IMR-90 (cell line): ENCODE measurements around the gene MUC20. TPM values are rescaled to one million over a fixed set of nuclear protein-coding genes. Genes with fewer than 3 reads are reported as not detected.

Experiments
- ATAC-seq: fragments of 200-7000 bp; cut with Tn5 transposase; 2 replicates; pipeline ENCODE4 v1.9.1; 2020; ENCODE audit warnings: low read depth, mild to moderate bottlenecking, moderate library complexity
- BruUV-seq: library from RNA; stranded (reverse); fragments of 400-500 nt; replicated peaks from 2 replicates; lab custom pipeline; 2021; lab: Mats Ljungman, UMichigan
- CTCF ChIA-PET: fragments of 300-600 bp; formaldehyde crosslinking; extraction: SDS; loops from one replicate; lab custom pipeline; 2021; ENCODE audit warnings: antibody characterized with exemption; lab: Yijun Ruan, JAX
- POLR2A ChIA-PET: fragments of 300-600 bp; sonication (Branson Sonifier 250); formaldehyde crosslinking; loops from one replicate; lab custom pipeline; 2022; ENCODE audit warnings: antibody characterized with exemption; ENCODE audit not compliant: unreplicated experiment; lab: Charles Lee
- DNase-seq: peaks from one replicate; pipeline ENCODE4 v3.0.0; 2013
- H2AFZ ChIP-seq: replicated peaks from 2 replicates; pipeline ENCODE3; 2013; ENCODE audit warnings: low read length, mild to moderate bottlenecking; ENCODE audit not compliant: poor library complexity
- H2AK5ac ChIP-seq: 2 replicates; pipeline ENCODE4 v1.6.1; 2013; ENCODE audit warnings: low read depth, low read length, inconsistent platforms
- H2AK9ac ChIP-seq: replicated peaks from 2 replicates; pipeline ENCODE3; 2013; ENCODE audit warnings: mild to moderate bottlenecking, low read depth, low read length, moderate library complexity; ENCODE audit not compliant: poor library complexity
- H2BK120ac ChIP-seq: 2 replicates; pipeline ENCODE4 v1.6.1; 2013; ENCODE audit warnings: low read depth, low read length, inconsistent platforms
- H2BK15ac ChIP-seq: 3 replicates; pipeline ENCODE4 v1.6.1; 2013; ENCODE audit warnings: low read depth, low read length, inconsistent platforms
- H2BK20ac ChIP-seq: 2 replicates; pipeline ENCODE4 v1.6.1; 2013; ENCODE audit warnings: low read depth, mild to moderate bottlenecking, inconsistent platforms, low read length, moderate library complexity
- H2BK5ac ChIP-seq: 2 replicates; pipeline ENCODE4 v1.6.1; 2013; ENCODE audit warnings: mild to moderate bottlenecking, low read depth, low read length, inconsistent platforms; ENCODE audit not compliant: poor library complexity, severe bottlenecking
- H3K14ac ChIP-seq: replicated peaks from 2 replicates; pipeline ENCODE4 v1.6.1; 2013; ENCODE audit warnings: low read depth, low read length, inconsistent platforms
- H3K18ac ChIP-seq: 2 replicates; pipeline ENCODE4 v1.6.1; 2013; ENCODE audit warnings: low read depth, low read length, control low read depth
- H3K23ac ChIP-seq: 2 replicates; pipeline ENCODE4 v1.6.1; 2013; ENCODE audit warnings: low read depth, low read length, inconsistent platforms
- H3K27ac ChIP-seq: 2 replicates; pipeline ENCODE4 v1.5.1; 2013; ENCODE audit warnings: mild to moderate bottlenecking, control low read depth, low read length; ENCODE audit not compliant: insufficient read depth
- H3K27me3 ChIP-seq: 2 replicates; pipeline ENCODE4 v1.6.1; 2013; ENCODE audit warnings: low read length; ENCODE audit not compliant: control insufficient read depth, insufficient read depth
- H3K36me3 ChIP-seq: 2 replicates; pipeline ENCODE4 v1.6.1; 2013; ENCODE audit warnings: low read length, mixed read lengths; ENCODE audit not compliant: control insufficient read depth, insufficient read depth
- H3K4ac ChIP-seq: 2 replicates; pipeline ENCODE4 v1.6.1; 2013; ENCODE audit warnings: low read depth, low read length, inconsistent platforms
- H3K4me1 ChIP-seq: 2 replicates; pipeline ENCODE4 v1.6.1; 2013; ENCODE audit warnings: low read length, mixed read lengths; ENCODE audit not compliant: control insufficient read depth, insufficient read depth
- H3K4me2 ChIP-seq: 2 replicates; pipeline ENCODE4 v1.6.1; 2013; ENCODE audit warnings: low read depth, mild to moderate bottlenecking, control low read depth, low read length, moderate library complexity
- H3K4me3 ChIP-seq: 2 replicates; pipeline ENCODE4 v1.5.1; 2013; ENCODE audit warnings: low read depth, mild to moderate bottlenecking, control low read depth, low read length, moderate library complexity; ENCODE audit not compliant: insufficient read depth
- H3K56ac ChIP-seq: 2 replicates; pipeline ENCODE4 v1.6.1; 2013; ENCODE audit warnings: low read length, inconsistent platforms; ENCODE audit not compliant: insufficient read depth; ENCODE audit errors: extremely low read depth
- H3K79me1 ChIP-seq, 2 experiments: 2 replicates each; pipeline ENCODE4 v1.6.1; 2013; ENCODE audit warnings: low read length in 2 of 2, inconsistent platforms in 1 of 2, low read depth in 1 of 2
- H3K9ac ChIP-seq: 2 replicates; pipeline ENCODE4 v1.6.1; 2013; ENCODE audit warnings: low read depth, low read length, control low read depth
- H3K9me1 ChIP-seq: 2 replicates; pipeline ENCODE4 v1.6.1; 2013; ENCODE audit warnings: low read length, inconsistent platforms; ENCODE audit not compliant: insufficient read depth
- H3K9me3 ChIP-seq: 2 replicates; pipeline ENCODE4 v1.6.1; 2013; ENCODE audit warnings: low read length; ENCODE audit not compliant: control insufficient read depth, insufficient read depth
- H4K20me1 ChIP-seq: 2 replicates; pipeline ENCODE4 v1.6.1; 2013; ENCODE audit warnings: low read length, inconsistent platforms; ENCODE audit not compliant: insufficient read depth
- H4K5ac ChIP-seq: 2 replicates; pipeline ENCODE4 v1.6.1; 2013; ENCODE audit warnings: mild to moderate bottlenecking, low read depth, low read length, control low read depth
- H4K8ac ChIP-seq, 2 experiments: 2 replicates each; pipeline ENCODE4 v1.6.1; 2013; ENCODE audit warnings: low read depth in 2 of 2, low read length in 2 of 2, control low read depth in 1 of 2, inconsistent platforms in 1 of 2
- H4K91ac ChIP-seq: 2 replicates; pipeline ENCODE4 v1.6.1; 2013; ENCODE audit warnings: low read depth, low read length, inconsistent platforms; ENCODE audit not compliant: insufficient read depth
- BHLHE40 ChIP-seq: fragments of 150-350 bp; IDR thresholded peaks from 2 replicates; pipeline ENCODE4 v1.6.1; 2016; ENCODE audit warnings: mild to moderate bottlenecking, low read depth, low read length
- CEBPB ChIP-seq: IDR thresholded peaks from 2 replicates; pipeline ENCODE4 v1.6.1; 2012; ENCODE audit warnings: low read depth, low read length, improper control_type of control experiment
- CHD1 ChIP-seq: IDR thresholded peaks from 2 replicates; pipeline ENCODE4 v1.6.1; 2012; ENCODE audit warnings: low read depth, low read length, improper control_type of control experiment
- CTCF ChIP-seq: conservative IDR thresholded peaks from 2 replicates; pipeline ENCODE4 v1.5.1; 2012; ENCODE audit warnings: mild to moderate bottlenecking, low read depth, low read length, improper control_type of control experiment
- FOS ChIP-seq: fragments of 150-350 bp; IDR thresholded peaks from 2 replicates; pipeline ENCODE4 v1.6.1; 2016; ENCODE audit warnings: low read depth, low read length
- MAFK ChIP-seq: IDR thresholded peaks from 2 replicates; pipeline ENCODE4 v1.6.1; 2012; ENCODE audit warnings: low read depth, low read length, improper control_type of control experiment
- MAZ ChIP-seq: IDR thresholded peaks from 2 replicates; pipeline ENCODE4 v1.6.1; 2012; ENCODE audit warnings: low read depth, mild to moderate bottlenecking, low read length, improper control_type of control experiment, moderate library complexity, borderline replicate concordance
- MXI1 ChIP-seq: IDR thresholded peaks from 2 replicates; pipeline ENCODE4 v1.6.1; 2012; ENCODE audit warnings: low read depth, mild to moderate bottlenecking, low read length, moderate library complexity, borderline replicate concordance
- NFE2L2 ChIP-seq: fragments of 150-350 bp; IDR thresholded peaks from 2 replicates; pipeline ENCODE4 v1.6.1; 2016; ENCODE audit warnings: low read depth, mild to moderate bottlenecking, low read length
- POLR2A ChIP-seq: IDR thresholded peaks from 2 replicates; pipeline ENCODE4 v1.6.1; 2012; ENCODE audit warnings: mild to moderate bottlenecking, low read depth, low read length
- RAD21 ChIP-seq: IDR thresholded peaks from 2 replicates; pipeline ENCODE4 v1.6.1; 2012; ENCODE audit warnings: low read length, improper control_type of control experiment
- RCOR1 ChIP-seq: IDR thresholded peaks from 2 replicates; pipeline ENCODE4 v1.6.1; 2012; ENCODE audit warnings: mild to moderate bottlenecking, low read length, improper control_type of control experiment; ENCODE audit not compliant: insufficient replicate concordance
- RFX5 ChIP-seq: IDR thresholded peaks from 2 replicates; pipeline ENCODE4 v1.8.0; 2012; ENCODE audit warnings: low read depth, mild to moderate bottlenecking, low read length, moderate library complexity
- SMC3 ChIP-seq: fragments of 150-350 bp; IDR thresholded peaks from 2 replicates; pipeline ENCODE4 v1.6.1; 2016; ENCODE audit warnings: low read depth, mild to moderate bottlenecking, antibody characterized with exemption, low read length, moderate library complexity
- WGBS, 2 experiments: methylation state at CpG; one replicate each; pipeline versions ENCODE4 v1.1.5 to v1.1.7; 2013; ENCODE audit warnings: missing lambda C conversion rate in 2 of 2; ENCODE audit not compliant: insufficient read length in 1 of 2; ENCODE audit errors: extremely low coverage in 2 of 2; 5-methylcytosine and 5-hydroxymethylcytosine counted together
- dilution Hi-C: fragments of 300-500 bp; cut with HindIII; formaldehyde crosslinking; loops from one replicate; pipeline ENCODE4 v1.14.3; 2018; ENCODE audit warnings: low sequenced_read_pairs; ENCODE audit not compliant: unreplicated experiment
- in situ Hi-C: fragments of 300-500 bp; cut with MboI; formaldehyde crosslinking; loops from 3 replicates; pipeline ENCODE4 v1.14.3; 2019; ENCODE audit warnings: low sequenced_read_pairs, inconsistent platforms, mixed read lengths
- intact Hi-C: fragments of 100-400 bp; cut with micrococcal nuclease; formaldehyde crosslinking; loops from 2 replicates; pipeline ENCODE4 v1.10.0; 2022
- polyA plus RNA-seq, 3 experiments: library from polyadenylated mRNA; depleted of rRNA; stranded (reverse); fragments of >200 nt; gene quantifications; 2 replicates each; pipeline ENCODE4 v1.2.3, GENCODE V29; 2012; ENCODE audit warnings: low replicate concordance in 1 of 3
- total RNA-seq: library from RNA; depleted of rRNA; stranded (reverse); fragments of >200 nt; gene quantifications from 2 replicates; pipeline ENCODE4 v1.2.3, GENCODE V29; 2012
- TF ChIP-seq, protein P1 (sequence below): fragments of 150-350 bp; IDR thresholded peaks from 2 replicates; pipeline ENCODE4 v1.6.1; 2016; ENCODE audit warnings: low read depth, mild to moderate bottlenecking, low read length, moderate library complexity, borderline replicate concordance
- TF ChIP-seq, protein P2 (sequence below): fragments of 150-350 bp; IDR thresholded peaks from 2 replicates; pipeline ENCODE4 v1.6.1; 2017; ENCODE audit warnings: mild to moderate bottlenecking, antibody characterized with exemption, low read length, low read depth

MUC20 gene
- total and polyA plus RNA-seq, 2 of the 4 experiments (the other 2 are of a cell fraction), result 0.12 TPM; not detected in 1

GRCh38 chr3:195739561-195740111 lies 18.9 kb downstream of the MUC20 start:
- no peak overlapping the region for H4K5ac ChIP-seq
- H3K9me3 ChIP-seq, result no peaks in the 10 kb centered on the region
- H2BK120ac ChIP-seq, result no peak overlapping the region
- CTCF ChIA-PET, result no interaction called here
- POLR2A ChIA-PET, result no interaction called here
- H3K4ac ChIP-seq, result no peak overlapping the region
- no peak overlapping the region for H3K18ac ChIP-seq
- in situ Hi-C loops, result no loop called here
- H3K14ac ChIP-seq, result no peak overlapping the region
- H2AK5ac ChIP-seq, result no peak overlapping the region
- no peaks in the 10 kb centered on the region for H4K20me1 ChIP-seq
- H3K27me3 ChIP-seq, result peaks cover 53% of the 10 kb centered on the region
- H3K4me2 ChIP-seq, result no peak overlapping the region
- H3K36me3 ChIP-seq, result no peaks in the 10 kb centered on the region
- no peak overlapping the region for H3K56ac ChIP-seq
- no peak overlapping the region for H3K9ac ChIP-seq
- no peak overlapping the region for H3K27ac ChIP-seq
- no peak overlapping the region for H2BK15ac ChIP-seq
- H3K4me3 ChIP-seq, result no peak overlapping the region
- TF ChIP-seq FOS, result no peak
- TF ChIP-seq CTCF, result no peak
- TF ChIP-seq NFE2L2, result no peak
- no peak for TF ChIP-seq CEBPB
- TF ChIP-seq, protein P1, sequence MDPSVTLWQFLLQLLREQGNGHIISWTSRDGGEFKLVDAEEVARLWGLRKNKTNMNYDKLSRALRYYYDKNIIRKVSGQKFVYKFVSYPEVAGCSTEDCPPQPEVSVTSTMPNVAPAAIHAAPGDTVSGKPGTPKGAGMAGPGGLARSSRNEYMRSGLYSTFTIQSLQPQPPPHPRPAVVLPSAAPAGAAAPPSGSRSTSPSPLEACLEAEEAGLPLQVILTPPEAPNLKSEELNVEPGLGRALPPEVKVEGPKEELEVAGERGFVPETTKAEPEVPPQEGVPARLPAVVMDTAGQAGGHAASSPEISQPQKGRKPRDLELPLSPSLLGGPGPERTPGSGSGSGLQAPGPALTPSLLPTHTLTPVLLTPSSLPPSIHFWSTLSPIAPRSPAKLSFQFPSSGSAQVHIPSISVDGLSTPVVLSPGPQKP, result no peak
- TF ChIP-seq RCOR1, result no peak
- no peak for TF ChIP-seq POLR2A
- TF ChIP-seq CHD1, result no peak
- no peak for TF ChIP-seq RFX5
- TF ChIP-seq BHLHE40, result no peak
- no peak for TF ChIP-seq RAD21
- TF ChIP-seq MAFK, result no peak
- TF ChIP-seq, protein P2, sequence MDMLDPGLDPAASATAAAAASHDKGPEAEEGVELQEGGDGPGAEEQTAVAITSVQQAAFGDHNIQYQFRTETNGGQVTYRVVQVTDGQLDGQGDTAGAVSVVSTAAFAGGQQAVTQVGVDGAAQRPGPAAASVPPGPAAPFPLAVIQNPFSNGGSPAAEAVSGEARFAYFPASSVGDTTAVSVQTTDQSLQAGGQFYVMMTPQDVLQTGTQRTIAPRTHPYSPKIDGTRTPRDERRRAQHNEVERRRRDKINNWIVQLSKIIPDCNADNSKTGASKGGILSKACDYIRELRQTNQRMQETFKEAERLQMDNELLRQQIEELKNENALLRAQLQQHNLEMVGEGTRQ, result no peak
- TF ChIP-seq MAZ, result no peak
- no peak for TF ChIP-seq MXI1
- no peak for TF ChIP-seq SMC3
- dilution Hi-C loops, result no loop called here
- BruUV-seq, result no TSS peak
- no peak overlapping the region for H2AFZ ChIP-seq
- WGBS, 2 experiments, result 89% methylated on average over 3 of the region's 13 CpGs; no CpG with 5 or more reads in 1 of the 2 experiments
- DNase-seq, result no peak
- no peak overlapping the region for H2AK9ac ChIP-seq
- H3K9me1 ChIP-seq, result no peaks in the 10 kb centered on the region
- ATAC-seq, result no peak
- H4K8ac ChIP-seq, result no peak overlapping the region
- no peak overlapping the region for H2BK5ac ChIP-seq
- no peaks in the 10 kb centered on the region for H3K4me1 ChIP-seq
- no peak overlapping the region for H2BK20ac ChIP-seq
- intact Hi-C loops, result no loop called here
- H4K91ac ChIP-seq, result no peak overlapping the region
- no peak overlapping the region for H3K23ac ChIP-seq
- H3K79me1 ChIP-seq, result no peaks in the 10 kb centered on the region
